ENCODE measurements around the gene ANKRD23. TPM values are rescaled to one million over a fixed set of nuclear protein-coding genes. Genes with fewer than 3 reads are reported as not detected.

ANKRD23 gene
- total and polyA plus RNA-seq, 12 donors, result 0.96 to 40.0 (median 14.5) TPM

DNA sequence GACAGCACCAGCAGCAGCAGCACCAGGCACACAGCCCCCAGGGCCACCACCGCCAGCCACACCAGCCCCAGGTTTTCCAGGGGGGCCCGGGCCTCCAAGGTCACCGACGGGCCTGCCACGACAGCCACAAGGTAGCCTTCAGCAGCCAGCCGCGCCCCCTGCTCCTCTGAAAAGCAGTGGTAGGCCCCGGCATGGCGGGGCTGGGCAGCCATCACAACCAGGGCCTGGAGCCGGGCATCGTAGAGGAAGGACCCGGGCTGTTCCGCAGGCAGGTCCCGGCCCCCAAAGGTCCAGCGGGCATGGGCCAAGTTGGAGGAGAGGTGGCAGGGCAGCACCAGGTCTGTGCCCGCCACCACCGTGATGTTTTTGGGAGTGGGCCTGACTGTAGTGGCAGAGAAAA, 17.3 kb upstream of the ANKRD23 start:
- intact Hi-C loops (cut with DNase I), result no loop called here
- no peak for DNase-seq
- WGBS, 2 donors, result 90 to 93% methylated on average over 17 of the region's 17 CpGs
- TF ChIP-seq, protein P1, sequence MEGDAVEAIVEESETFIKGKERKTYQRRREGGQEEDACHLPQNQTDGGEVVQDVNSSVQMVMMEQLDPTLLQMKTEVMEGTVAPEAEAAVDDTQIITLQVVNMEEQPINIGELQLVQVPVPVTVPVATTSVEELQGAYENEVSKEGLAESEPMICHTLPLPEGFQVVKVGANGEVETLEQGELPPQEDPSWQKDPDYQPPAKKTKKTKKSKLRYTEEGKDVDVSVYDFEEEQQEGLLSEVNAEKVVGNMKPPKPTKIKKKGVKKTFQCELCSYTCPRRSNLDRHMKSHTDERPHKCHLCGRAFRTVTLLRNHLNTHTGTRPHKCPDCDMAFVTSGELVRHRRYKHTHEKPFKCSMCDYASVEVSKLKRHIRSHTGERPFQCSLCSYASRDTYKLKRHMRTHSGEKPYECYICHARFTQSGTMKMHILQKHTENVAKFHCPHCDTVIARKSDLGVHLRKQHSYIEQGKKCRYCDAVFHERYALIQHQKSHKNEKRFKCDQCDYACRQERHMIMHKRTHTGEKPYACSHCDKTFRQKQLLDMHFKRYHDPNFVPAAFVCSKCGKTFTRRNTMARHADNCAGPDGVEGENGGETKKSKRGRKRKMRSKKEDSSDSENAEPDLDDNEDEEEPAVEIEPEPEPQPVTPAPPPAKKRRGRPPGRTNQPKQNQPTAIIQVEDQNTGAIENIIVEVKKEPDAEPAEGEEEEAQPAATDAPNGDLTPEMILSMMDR (IDR thresholded peaks at IDR 0.05), result no peak
- no peak overlapping the region for H3K4me3 ChIP-seq
- H3K27me3 ChIP-seq, result peaks cover 0 to 11% (median 0%) of the 10 kb centered on the region in 7 donors
- no peak for ATAC-seq
- H3K27ac ChIP-seq, result peak overlapping the region in 2 of 10 donors; percentile 30 to 87
- peaks cover 20 to 82% (median 71%) of the 10 kb centered on the region in 9 donors for H3K4me1 ChIP-seq
- H3K36me3 ChIP-seq, result peaks cover 9 to 64% (median 54%) of the 10 kb centered on the region in 9 donors
- no peaks in the 10 kb centered on the region for H3K9me3 ChIP-seq

DNA sequence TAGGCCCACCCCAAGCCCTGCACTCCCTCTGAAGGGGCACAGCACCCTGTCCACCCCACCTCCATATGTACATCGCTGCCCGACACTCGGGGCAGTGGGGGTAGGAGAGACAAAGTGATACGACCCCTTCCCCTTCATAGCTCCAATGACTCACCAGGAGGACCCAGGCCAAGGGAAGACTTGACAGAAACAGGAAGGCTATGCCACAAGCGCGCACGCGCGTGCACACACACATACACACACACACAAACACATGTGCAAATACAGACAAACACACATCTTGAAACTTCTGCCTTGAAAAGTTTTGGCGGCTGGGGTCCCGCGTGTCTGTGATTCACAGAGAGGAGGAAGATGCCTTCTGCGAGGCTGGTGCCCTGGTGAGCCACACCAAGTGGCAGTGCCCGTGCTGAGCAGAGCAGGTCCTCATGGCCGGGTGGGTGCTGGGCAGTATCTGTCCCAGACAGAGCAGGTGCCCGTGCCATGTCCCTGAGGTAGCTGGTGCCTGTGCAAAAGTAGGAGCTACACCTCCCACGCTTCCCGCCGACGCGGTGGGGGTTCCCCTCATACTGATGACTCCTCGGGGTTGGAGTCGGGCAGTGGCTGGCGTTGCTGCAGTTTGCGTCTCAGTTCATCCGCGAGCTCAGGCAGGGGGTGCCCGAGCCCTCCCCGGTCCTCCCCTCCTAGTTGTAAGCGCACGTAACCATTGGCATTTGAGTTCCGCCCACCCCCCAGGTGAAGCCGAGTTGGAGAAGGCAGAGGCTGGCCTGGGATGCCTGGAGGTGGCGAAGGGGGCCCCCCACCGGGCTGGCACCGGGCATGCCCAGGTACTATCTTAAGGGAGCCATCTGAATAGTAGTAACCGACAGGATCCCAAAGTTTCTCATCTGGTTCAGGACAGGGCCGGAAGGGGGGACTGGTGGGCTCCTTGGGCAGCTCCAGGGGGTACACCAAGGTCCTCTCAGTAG, 16.5 kb upstream of the ANKRD23 start:
- H3K9me3 ChIP-seq, result no peaks in the 10 kb centered on the region
- TF ChIP-seq, protein P1 (IDR thresholded peaks at IDR 0.05), result no peak
- 70 to 81% methylated on average over 38 of the region's 38 CpGs for WGBS, 2 donors
- ATAC-seq, result no peak
- peaks cover 9 to 57% (median 47%) of the 10 kb centered on the region in 9 donors for H3K36me3 ChIP-seq
- H3K4me3 ChIP-seq, result no peak overlapping the region
- H3K27me3 ChIP-seq, result peaks cover 0 to 6% (median 0%) of the 10 kb centered on the region in 7 donors
- DNase-seq, result no peak
- H3K27ac ChIP-seq, result peak overlapping the region in 9 of 10 donors; percentile 69 to 90 (median 84)
- peaks cover 18 to 75% (median 66%) of the 10 kb centered on the region in 9 donors for H3K4me1 ChIP-seq
- intact Hi-C loops (cut with DNase I), result no loop called here

DNA sequence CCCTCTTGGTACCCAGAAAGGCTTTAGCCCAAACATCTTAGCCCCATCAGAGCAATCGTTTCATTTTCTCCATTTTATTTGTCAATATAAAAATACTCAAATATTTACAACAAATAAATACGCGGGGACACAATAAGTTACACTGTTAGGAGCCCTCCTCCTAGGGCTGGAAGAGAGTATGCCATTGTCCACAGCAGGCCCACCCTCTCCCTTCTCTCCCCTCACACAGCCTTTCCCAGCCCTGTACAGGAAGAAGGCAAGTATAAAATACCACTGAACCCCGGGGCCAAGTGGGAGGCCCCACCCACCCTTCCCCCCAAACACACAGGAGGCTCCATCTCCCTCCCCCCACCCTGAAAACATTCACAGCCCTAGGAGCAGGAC, 15.9 kb upstream of the ANKRD23 start:
- Histone ChIP-seq H3K9me3 (no peaks in the 10 kb centered on the region), H3K27ac (peak overlapping the region in 9 of 10 donors; percentile 69 to 90 (median 84)), H3K27me3 (peaks cover 0 to 6% (median 0%) of the 10 kb centered on the region in 7 donors), H3K36me3 (peaks cover 9 to 51% (median 42%) of the 10 kb centered on the region in 9 donors), H3K4me1 (peaks cover 18 to 68% (median 59%) of the 10 kb centered on the region in 9 donors), H3K4me3 (peak overlapping the region in 2 of 10 donors; percentile 77 to 79)
- DNase-seq, result no peak
- no peak for ATAC-seq
- intact Hi-C loops (cut with DNase I), result loop anchor here in 8 of 10 donors (2.0 to 10.0 kb wide), 9 partner anchors 42 to 255 kb away; partner anchors contain the start of genes ANKRD36 (in 2 of the 8), CNNM3 (in 2 of the 8) and KANSL3 (in 1 of the 8)
- 40 to 47% methylated on average over 4 of the region's 4 CpGs for WGBS, 2 donors
- TF ChIP-seq, protein P1 (IDR thresholded peaks at IDR 0.05), result no peak

DNA sequence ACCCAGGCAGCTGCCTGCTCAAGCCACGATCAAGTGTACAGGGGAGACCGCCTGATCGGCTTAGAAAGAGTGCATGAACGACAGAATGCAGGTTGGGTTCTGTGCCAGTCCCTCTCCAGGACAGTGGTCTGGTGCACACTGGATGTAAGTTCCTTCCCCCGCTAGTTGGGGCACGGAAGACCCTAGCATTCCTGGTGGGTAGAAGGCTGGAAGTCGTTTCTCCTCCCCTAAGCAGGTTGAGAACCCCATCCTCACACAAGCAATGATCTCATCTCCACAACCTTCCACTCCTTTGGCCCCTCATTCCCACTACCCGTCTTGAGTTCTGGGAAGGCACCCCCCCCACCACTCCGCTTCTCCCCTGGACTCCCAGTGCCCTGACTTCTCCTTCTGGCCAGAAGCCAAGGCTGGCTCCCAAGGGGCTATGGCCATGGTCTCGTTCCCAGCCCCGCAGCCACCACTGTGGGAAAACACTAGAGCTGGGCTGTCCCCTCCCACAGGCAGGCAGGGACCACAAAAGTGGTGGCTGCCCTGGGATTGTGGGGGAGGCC, 15.4 kb upstream of the ANKRD23 start:
- peaks cover 18 to 63% (median 54%) of the 10 kb centered on the region in 9 donors for H3K4me1 ChIP-seq
- peaks cover 0 to 6% (median 0%) of the 10 kb centered on the region in 7 donors for H3K27me3 ChIP-seq
- WGBS, 2 donors, result 35 to 44% methylated on average over 11 of the region's 11 CpGs
- intact Hi-C loops (cut with DNase I), result loop anchor here in 8 of 10 donors (2.0 to 10.0 kb wide), 9 partner anchors 42 to 256 kb away; partner anchors contain the start of genes ANKRD36 (in 2 of the 8), CNNM3 (in 2 of the 8) and KANSL3 (in 1 of the 8)
- DNase-seq (peak; percentile 80 to 84), ATAC-seq (peak in 4 of 8 donors; percentile 1 to 32 (median 4))
- TF ChIP-seq, protein P1 (IDR thresholded peaks at IDR 0.05), result no peak
- H3K4me3 ChIP-seq, result peak overlapping the region in 8 of 10 donors; percentile 76 to 90 (median 80)
- no peaks in the 10 kb centered on the region for H3K9me3 ChIP-seq
- H3K36me3 ChIP-seq, result peaks cover 4 to 51% (median 37%) of the 10 kb centered on the region in 9 donors
- peak overlapping the region; percentile 55 to 90 (median 82) for H3K27ac ChIP-seq
